ENCODE data around the gene RNF225. TPM values are rescaled to one million over a fixed set of nuclear protein-coding genes. Genes with fewer than 3 reads are reported as not detected.
"Not testable (repeated sequence)": the region's sequence is repeated elsewhere in the genome, so short reads cannot be mapped to it uniquely, and the experiment has no call there.

RNF225 gene
- total RNA-seq, 2 experiments from 2014 or later: 0.32 TPM; not detected in 1

- Mint-ChIP-seq H3K4me3 (no peak overlapping the region), H3K36me3 (ENCODE audit: low read depth) (peaks cover 15% of the 10 kb centered on the region), H3K4me1 (ENCODE audit: low read depth) (peaks cover 20% of the 10 kb centered on the region), H3K27ac (no peak overlapping the region), H3K9me3 (no peaks in the 10 kb centered on the region), H3K27me3 (ENCODE audit: low read depth) (peaks cover 11% of the 10 kb centered on the region)
- CTCF ChIA-PET: no interaction called here
- no peak for DNase-seq
- intact Hi-C loops (cut with micrococcal nuclease): no loop called here
Measured at GRCh38 chr19:58398545-58398944, 3.1 kb downstream of the RNF225 start.

- intact Hi-C loops (cut with micrococcal nuclease): no loop called here
- Mint-ChIP-seq H3K4me3 (no peak overlapping the region), H3K9me3 (no peaks in the 10 kb centered on the region), H3K4me1 (ENCODE audit: low read depth) (peaks cover 14% of the 10 kb centered on the region), H3K27me3 (ENCODE audit: low read depth) (peaks cover 11% of the 10 kb centered on the region), H3K27ac (no peak overlapping the region), H3K36me3 (ENCODE audit: low read depth) (peaks cover 3% of the 10 kb centered on the region)
- no peak for DNase-seq
- CTCF ChIA-PET: no interaction called here
Measured at GRCh38 chr19:58399903-58400302, 4.4 kb downstream of the RNF225 start.

GRCh38 chr19:58400316-58400915 is 5.0 kb downstream of the RNF225 start:
- H3K27me3 Mint-ChIP-seq (ENCODE audit: low read depth): peaks cover 11% of the 10 kb centered on the region
- no peak overlapping the region for H3K27ac Mint-ChIP-seq
- CTCF ChIA-PET: no interaction called here
- peaks cover 13% of the 10 kb centered on the region for H3K4me1 Mint-ChIP-seq (ENCODE audit: low read depth)
- peak overlapping the region; percentile 27 for H3K4me3 Mint-ChIP-seq
- DNase-seq: no peak
- intact Hi-C loops (cut with micrococcal nuclease): no loop called here
- peaks cover 3% of the 10 kb centered on the region for H3K36me3 Mint-ChIP-seq (ENCODE audit: low read depth)
- H3K9me3 Mint-ChIP-seq: no peaks in the 10 kb centered on the region

- peak overlapping the region; percentile 26 for H3K27ac Mint-ChIP-seq
- peaks cover 11% of the 10 kb centered on the region for H3K27me3 Mint-ChIP-seq (ENCODE audit: low read depth)
- peaks cover 9% of the 10 kb centered on the region for H3K4me1 Mint-ChIP-seq (ENCODE audit: low read depth)
- H3K4me3 Mint-ChIP-seq: peak overlapping the region; percentile 94
- intact Hi-C loops (cut with micrococcal nuclease): loop anchor here (1.0 kb wide), 6 partner anchors 14 to 75 kb away; partner anchors contain the start of genes RPS5, ZNF132, ZNF446 and ZNF497
- H3K9me3 Mint-ChIP-seq: no peaks in the 10 kb centered on the region
- CTCF ChIA-PET: no interaction called here
- no peaks in the 10 kb centered on the region for H3K36me3 Mint-ChIP-seq (ENCODE audit: low read depth)
- peak; percentile 99 for DNase-seq
Measured at GRCh38 chr19:58400916-58401839, 5.7 kb downstream of the RNF225 start.

GRCh38 chr19:58401840-58402421 is 6.5 kb downstream of the RNF225 start:
- DNase-seq: no peak
- Mint-ChIP-seq H3K27ac (no peak overlapping the region), H3K4me1 (ENCODE audit: low read depth) (peaks cover 14% of the 10 kb centered on the region), H3K27me3 (ENCODE audit: low read depth) (peaks cover 11% of the 10 kb centered on the region), H3K36me3 (ENCODE audit: low read depth) (no peaks in the 10 kb centered on the region), H3K9me3 (no peaks in the 10 kb centered on the region), H3K4me3 (peak overlapping the region; percentile 94)
- intact Hi-C loops (cut with micrococcal nuclease): loop anchor here (1.0 kb wide), 6 partner anchors 15 to 76 kb away; partner anchors contain the start of genes RPS5, ZNF132, ZNF446 and ZNF497
- CTCF ChIA-PET: interaction anchor here (1.4 kb wide), 1 partner anchor 118 kb away, joined by 5 read pairs; no protein-coding TSS in a partner anchor

- H3K36me3 Mint-ChIP-seq (ENCODE audit: low read depth); DNase-seq; H3K27ac Mint-ChIP-seq; CTCF ChIA-PET; H3K4me3 Mint-ChIP-seq; H3K9me3 Mint-ChIP-seq; H3K27me3 Mint-ChIP-seq (ENCODE audit: low read depth); intact Hi-C loops (cut with micrococcal nuclease): not testable (repeated sequence)
- H3K4me1 Mint-ChIP-seq (ENCODE audit: low read depth): peaks cover 24% of the 10 kb centered on the region
Measured at GRCh38 chr19:58403920-58404478, 8.5 kb downstream of the RNF225 start.

- DNase-seq: no peak
- Mint-ChIP-seq H3K9me3 (no peaks in the 10 kb centered on the region), H3K36me3 (ENCODE audit: low read depth) (peaks cover 6% of the 10 kb centered on the region), H3K4me1 (ENCODE audit: low read depth) (peaks cover 28% of the 10 kb centered on the region), H3K27me3 (ENCODE audit: low read depth) (no peaks in the 10 kb centered on the region), H3K4me3 (peak overlapping the region; percentile 89), H3K27ac (peak overlapping the region; percentile 93)
- intact Hi-C loops (cut with micrococcal nuclease): loop anchor here (5.0 kb wide), 1 partner anchor 90 kb away; no protein-coding TSS in a partner anchor
- CTCF ChIA-PET: no interaction called here
Measured at GRCh38 chr19:58406818-58407657, 11.6 kb downstream of the RNF225 start.

GRCh38 chr19:58407658-58408151 is 12.2 kb downstream of the RNF225 start:
- Mint-ChIP-seq H3K27me3 (ENCODE audit: low read depth) (no peaks in the 10 kb centered on the region), H3K4me3 (peak overlapping the region; percentile 89), H3K9me3 (no peaks in the 10 kb centered on the region), H3K36me3 (ENCODE audit: low read depth) (peaks cover 10% of the 10 kb centered on the region), H3K27ac (peak overlapping the region; percentile 93), H3K4me1 (ENCODE audit: low read depth) (peaks cover 30% of the 10 kb centered on the region)
- CTCF ChIA-PET: no interaction called here
- no peak for DNase-seq
- intact Hi-C loops (cut with micrococcal nuclease): loop anchor here (1.0 to 5.0 kb wide), 11 partner anchors 20 to 224 kb away; partner anchors contain the start of genes ERVK3-1, RPS5, ZNF132 and ZNF274

- Mint-ChIP-seq H3K4me1 (ENCODE audit: low read depth) (peaks cover 30% of the 10 kb centered on the region), H3K27me3 (ENCODE audit: low read depth) (no peaks in the 10 kb centered on the region), H3K27ac (peak within 1 kb of the TSS; percentile 93), H3K9me3 (no peaks in the 10 kb centered on the region), H3K36me3 (ENCODE audit: low read depth) (peaks cover 13% of the 10 kb centered on the region), H3K4me3 (peak within 1 kb of the TSS; percentile 89)
- CTCF ChIA-PET: no interaction called here
- intact Hi-C loops (cut with micrococcal nuclease): loop anchor here (1.0 to 5.0 kb wide), 11 partner anchors 21 to 225 kb away; partner anchors contain the start of genes ERVK3-1, RPS5, ZNF132 and ZNF274
- DNase-seq: peak; percentile 97
Measured at GRCh38 chr19:58408152-58409009, 12.9 kb downstream of the RNF225 start, which contains the start of gene ZNF584. TSS of gene ZNF584 (plus strand) at chr19:58408649. CDS start at chr19:58409148, 499 bp downstream.

GRCh38 chr19:58409010-58409790 is 13.7 kb downstream of the RNF225 start:
- Mint-ChIP-seq H3K4me1 (ENCODE audit: low read depth) (peaks cover 30% of the 10 kb centered on the region), H3K4me3 (peak overlapping the region; percentile 89), H3K9me3 (no peaks in the 10 kb centered on the region), H3K36me3 (ENCODE audit: low read depth) (peaks cover 15% of the 10 kb centered on the region), H3K27me3 (ENCODE audit: low read depth) (no peaks in the 10 kb centered on the region), H3K27ac (peak overlapping the region; percentile 57)
- CTCF ChIA-PET: no interaction called here
- peak; percentile 36 for DNase-seq
- intact Hi-C loops (cut with micrococcal nuclease): loop anchor here (2.0 to 5.0 kb wide), 4 partner anchors 46 to 88 kb away; partner anchors contain the start of genes ZNF324, ZNF497 and ZSCAN22

Measured in activated naive CD4-positive, alpha-beta T cell treated with anti-CD3 and anti-CD28 coated beads for 36 hours (primary cell).